IPS-18a (cell line): ENCODE data around the gene AIMP2.
"Not testable (repeated sequence)": the region's sequence is repeated elsewhere in the genome, so short reads cannot be mapped to it uniquely, and the experiment has no call there.

Experiments
- H3K27ac ChIP-seq: one replicate; pipeline ENCODE4 v1.5.1; 2013; ENCODE audit warnings: low read length
- H3K27me3 ChIP-seq: one replicate; pipeline ENCODE4 v1.6.1; 2013; ENCODE audit warnings: mild to moderate bottlenecking, low read length; ENCODE audit not compliant: control insufficient read depth, insufficient read depth
- H3K36me3 ChIP-seq: one replicate; pipeline ENCODE4 v1.6.1; 2013; ENCODE audit warnings: low read depth, low read length; ENCODE audit not compliant: control insufficient read depth
- H3K4me1 ChIP-seq: one replicate; pipeline ENCODE4 v1.6.1; 2013; ENCODE audit warnings: low read depth, low read length; ENCODE audit not compliant: control insufficient read depth
- H3K4me3 ChIP-seq: one replicate; pipeline ENCODE4 v1.5.1; 2013; ENCODE audit warnings: low read length
- H3K9ac ChIP-seq: one replicate; pipeline ENCODE4 v1.6.1; 2013; ENCODE audit warnings: mild to moderate bottlenecking, low read length, moderate library complexity
- H3K9me3 ChIP-seq: one replicate; pipeline ENCODE4 v1.6.1; 2013; ENCODE audit warnings: low read depth, low read length; ENCODE audit not compliant: control insufficient read depth

AIMP2 gene

GRCh38 chr7:6008668-6009611 lies at the start of gene AIMP2, which contains the start of gene PMS2:
Gene AIMP2, plus strand, starts transcription at chr7:6009272. Its CDS starts 92 bp downstream, at chr7:6009364.
Gene PMS2, minus strand, starts transcription at chr7:6009049. Its CDS starts 30 bp downstream, at chr7:6009019.
- Histone ChIP-seq H3K9me3 (no peaks in the 10 kb centered on the region), H3K36me3 (peaks cover 14% of the 10 kb centered on the region), H3K27me3 (no peaks in the 10 kb centered on the region), H3K9ac (peak within 1 kb of the TSS; percentile 83), H3K27ac (peak within 1 kb of the TSS; percentile 79), H3K4me3 (peak within 1 kb of the TSS; percentile 62), H3K4me1 (no peaks in the 10 kb centered on the region)

- H3K4me3 ChIP-seq, H3K27ac ChIP-seq, H3K27me3 ChIP-seq, H3K4me1 ChIP-seq, H3K9me3 ChIP-seq, H3K9ac ChIP-seq, H3K36me3 ChIP-seq: not testable (repeated sequence)
Measured at GRCh38 chr7:5963205-5963604, 45.9 kb upstream of the AIMP2 start.

- H3K4me3 ChIP-seq, H3K36me3 ChIP-seq, H3K27ac ChIP-seq, H3K4me1 ChIP-seq, H3K9ac ChIP-seq, H3K9me3 ChIP-seq, H3K27me3 ChIP-seq: not testable (repeated sequence)
Measured at GRCh38 chr7:5963810-5964209, 45.3 kb upstream of the AIMP2 start.

GRCh38 chr7:5970347-5970911 lies 38.6 kb upstream of the AIMP2 start, which contains the start of gene RSPH10B:
Gene RSPH10B, minus strand, starts transcription at chr7:5970689. Its CDS starts 3,573 bp downstream, at chr7:5967116.
- H3K27me3 ChIP-seq, H3K9me3 ChIP-seq, H3K4me1 ChIP-seq, H3K9ac ChIP-seq, H3K36me3 ChIP-seq, H3K27ac ChIP-seq: not testable (repeated sequence)
- peak within 1 kb of the TSS; percentile 42 for H3K4me3 ChIP-seq

- H3K27me3 ChIP-seq, H3K4me3 ChIP-seq, H3K4me1 ChIP-seq, H3K9me3 ChIP-seq, H3K27ac ChIP-seq, H3K9ac ChIP-seq, H3K36me3 ChIP-seq: not testable (repeated sequence)
Measured at GRCh38 chr7:5973580-5973979, 35.5 kb upstream of the AIMP2 start.

GRCh38 chr7:5979680-5980314 lies 29.3 kb upstream of the AIMP2 start:
- H3K4me3 ChIP-seq, H3K36me3 ChIP-seq, H3K9ac ChIP-seq, H3K27me3 ChIP-seq, H3K27ac ChIP-seq, H3K9me3 ChIP-seq, H3K4me1 ChIP-seq: not testable (repeated sequence)

- H3K9me3 ChIP-seq, H3K4me3 ChIP-seq, H3K27ac ChIP-seq, H3K27me3 ChIP-seq, H3K4me1 ChIP-seq, H3K9ac ChIP-seq: not testable (repeated sequence)
- peaks cover 22% of the 10 kb centered on the region for H3K36me3 ChIP-seq
Measured at GRCh38 chr7:5987061-5987460, 22.0 kb upstream of the AIMP2 start.

- no peaks in the 10 kb centered on the region for H3K27me3 ChIP-seq
- H3K36me3 ChIP-seq: peaks cover 46% of the 10 kb centered on the region
- no peaks in the 10 kb centered on the region for H3K9me3 ChIP-seq
- H3K9ac ChIP-seq: no peak overlapping the region
- H3K27ac ChIP-seq: no peak overlapping the region
- no peaks in the 10 kb centered on the region for H3K4me1 ChIP-seq
- no peak overlapping the region for H3K4me3 ChIP-seq
Measured at GRCh38 chr7:5997210-5997808, 11.8 kb upstream of the AIMP2 start.

- no peak overlapping the region for H3K9ac ChIP-seq
- no peaks in the 10 kb centered on the region for H3K4me1 ChIP-seq
- peaks cover 15% of the 10 kb centered on the region for H3K36me3 ChIP-seq
- no peak overlapping the region for H3K4me3 ChIP-seq
- no peaks in the 10 kb centered on the region for H3K27me3 ChIP-seq
- no peak overlapping the region for H3K27ac ChIP-seq
- H3K9me3 ChIP-seq: no peaks in the 10 kb centered on the region
Measured at GRCh38 chr7:6007386-6007785, 1.7 kb upstream of the AIMP2 start.

GRCh38 chr7:6007835-6008590 lies 1.1 kb upstream of the AIMP2 start:
- peak overlapping the region; percentile 83 for H3K9ac ChIP-seq
- peaks cover 18% of the 10 kb centered on the region for H3K36me3 ChIP-seq
- not testable (repeated sequence) for H3K4me1 ChIP-seq, H3K27ac ChIP-seq, H3K27me3 ChIP-seq, H3K9me3 ChIP-seq
- H3K4me3 ChIP-seq: peak overlapping the region; percentile 62

- peaks cover 20% of the 10 kb centered on the region for H3K36me3 ChIP-seq
- not testable (repeated sequence) for H3K27ac ChIP-seq, H3K9me3 ChIP-seq, H3K9ac ChIP-seq, H3K27me3 ChIP-seq, H3K4me1 ChIP-seq
- peak overlapping the region; percentile 62 for H3K4me3 ChIP-seq
Measured at GRCh38 chr7:6010370-6010769, 1.3 kb downstream of the AIMP2 start.
